ENCODE data around the gene PTGFRN. TPM values are rescaled to one million over a fixed set of nuclear protein-coding genes. Genes with fewer than 3 reads are reported as not detected.

The PTGFRN gene
- total and polyA plus RNA-seq, 2 of the 4 experiments (the other 2 are of a cell fraction), result 0.90 to 1.1 TPM

DNA sequence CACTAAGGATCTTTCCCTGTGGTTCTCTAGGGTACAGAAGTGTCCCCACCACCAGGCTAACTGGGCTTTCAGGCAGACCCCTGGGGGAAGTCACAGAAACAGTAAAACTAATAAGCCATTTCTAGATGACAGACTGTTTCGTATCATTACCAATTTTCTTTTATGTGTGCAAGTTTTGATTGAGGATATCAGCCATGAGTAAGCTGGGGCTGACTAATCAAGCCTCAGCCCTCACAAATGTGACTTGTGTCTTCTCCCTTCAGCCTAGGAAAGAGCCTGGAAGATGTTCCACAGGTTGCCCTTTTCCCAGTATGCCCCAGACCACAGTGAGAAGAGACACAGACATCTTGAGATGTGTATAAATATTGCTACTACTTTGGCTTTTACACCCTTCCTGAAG lies 10.5 kb downstream of the PTGFRN start:
- intact Hi-C loops (cut with micrococcal nuclease), result no loop called here

More for the DNA sequence above, 10.5 kb downstream of the PTGFRN start:
- Histone ChIP-seq H4K5ac (ENCODE audit: low read depth, low read length) (no peak overlapping the region), H2AK9ac (replicated peaks; ENCODE audit: low read depth, low read length, poor library complexity) (no peak overlapping the region), H3K36me3 (ENCODE audit: control insufficient read depth, insufficient read depth, low read length) (no peaks in the 10 kb centered on the region), H3K27ac (ENCODE audit: insufficient read depth, low read length) (no peak overlapping the region), H3K27me3 (ENCODE audit: control insufficient read depth, insufficient read depth, low read length) (peaks cover 11% of the 10 kb centered on the region), H3K18ac (ENCODE audit: low read depth, low read length) (no peak overlapping the region), H2BK120ac (ENCODE audit: low read depth, low read length) (no peak overlapping the region), H2BK15ac (ENCODE audit: low read depth, low read length) (no peak overlapping the region), H2BK5ac (ENCODE audit: low read depth, low read length, poor library complexity, severe bottlenecking) (no peak overlapping the region), H3K9ac (ENCODE audit: low read depth, low read length) (no peak overlapping the region), H4K91ac (ENCODE audit: insufficient read depth, low read depth, low read length) (no peak overlapping the region), H2AFZ (replicated peaks; ENCODE audit: low read length, poor library complexity) (no peak overlapping the region), H3K4me2 (ENCODE audit: low read depth, low read length) (no peak overlapping the region), H3K56ac (ENCODE audit: extremely low read depth, insufficient read depth, low read length) (no peak overlapping the region), H3K23ac (ENCODE audit: low read depth, low read length) (no peak overlapping the region), H4K20me1 (ENCODE audit: insufficient read depth, low read length) (no peaks in the 10 kb centered on the region), H3K4me1 (ENCODE audit: control insufficient read depth, insufficient read depth, low read length) (no peaks in the 10 kb centered on the region), H4K8ac (ENCODE audit: low read depth in 2 of 2, low read length in 2 of 2) (no peak overlapping the region), H3K9me3 (ENCODE audit: control insufficient read depth, insufficient read depth, low read length) (no peaks in the 10 kb centered on the region), H3K79me1 (ENCODE audit: low read depth in 1 of 2, low read length in 2 of 2) (no peaks in the 10 kb centered on the region), H2BK20ac (ENCODE audit: low read depth, low read length) (no peak overlapping the region), H3K4me3 (ENCODE audit: insufficient read depth, low read depth, low read length) (no peak overlapping the region), H3K4ac (ENCODE audit: low read depth, low read length) (no peak overlapping the region), H3K9me1 (ENCODE audit: insufficient read depth, low read length) (no peaks in the 10 kb centered on the region), H3K14ac (replicated peaks; ENCODE audit: low read depth, low read length) (no peak overlapping the region), H2AK5ac (ENCODE audit: low read depth, low read length) (no peak overlapping the region)
- BruUV-seq (replicated peaks), result no TSS peak
- ChIA-PET CTCF (no interaction called here), POLR2A (ENCODE audit: unreplicated experiment) (no interaction called here)
- in situ Hi-C loops (cut with MboI; ENCODE audit: low sequenced_read_pairs) (no loop called here), dilution Hi-C loops (cut with HindIII; ENCODE audit: low sequenced_read_pairs, unreplicated experiment) (no loop called here)
- DNase-seq, result no peak
- ATAC-seq (ENCODE audit: low read depth), result no peak
- WGBS, 2 experiments (ENCODE audit: extremely low coverage in 2 of 2, insufficient read length in 1 of 2), result no CpG with 5 or more reads among the region's 1 CpG
- TF ChIP-seq RFX5 (IDR thresholded peaks at IDR 0.05; ENCODE audit: low read depth, low read length) (no peak), CHD1 (IDR thresholded peaks at IDR 0.05; ENCODE audit: low read depth, low read length) (no peak), MXI1 (IDR thresholded peaks at IDR 0.05; ENCODE audit: borderline replicate concordance, low read depth, low read length) (no peak), SMC3 (IDR thresholded peaks at IDR 0.05; ENCODE audit: low read depth, low read length) (no peak), MAFK (IDR thresholded peaks at IDR 0.05; ENCODE audit: low read depth, low read length) (no peak), RCOR1 (IDR thresholded peaks at IDR 0.05; ENCODE audit: insufficient replicate concordance, low read length) (no peak), RAD21 (IDR thresholded peaks at IDR 0.05; ENCODE audit: low read length) (no peak), NFE2L2 (IDR thresholded peaks at IDR 0.05; ENCODE audit: low read depth, low read length) (no peak), MAZ (IDR thresholded peaks at IDR 0.05; ENCODE audit: borderline replicate concordance, low read depth, low read length) (no peak), POLR2A (IDR thresholded peaks at IDR 0.05; ENCODE audit: low read depth, low read length) (no peak), CEBPB (IDR thresholded peaks at IDR 0.05; ENCODE audit: low read depth, low read length) (no peak)
- TF ChIP-seq, protein P1, sequence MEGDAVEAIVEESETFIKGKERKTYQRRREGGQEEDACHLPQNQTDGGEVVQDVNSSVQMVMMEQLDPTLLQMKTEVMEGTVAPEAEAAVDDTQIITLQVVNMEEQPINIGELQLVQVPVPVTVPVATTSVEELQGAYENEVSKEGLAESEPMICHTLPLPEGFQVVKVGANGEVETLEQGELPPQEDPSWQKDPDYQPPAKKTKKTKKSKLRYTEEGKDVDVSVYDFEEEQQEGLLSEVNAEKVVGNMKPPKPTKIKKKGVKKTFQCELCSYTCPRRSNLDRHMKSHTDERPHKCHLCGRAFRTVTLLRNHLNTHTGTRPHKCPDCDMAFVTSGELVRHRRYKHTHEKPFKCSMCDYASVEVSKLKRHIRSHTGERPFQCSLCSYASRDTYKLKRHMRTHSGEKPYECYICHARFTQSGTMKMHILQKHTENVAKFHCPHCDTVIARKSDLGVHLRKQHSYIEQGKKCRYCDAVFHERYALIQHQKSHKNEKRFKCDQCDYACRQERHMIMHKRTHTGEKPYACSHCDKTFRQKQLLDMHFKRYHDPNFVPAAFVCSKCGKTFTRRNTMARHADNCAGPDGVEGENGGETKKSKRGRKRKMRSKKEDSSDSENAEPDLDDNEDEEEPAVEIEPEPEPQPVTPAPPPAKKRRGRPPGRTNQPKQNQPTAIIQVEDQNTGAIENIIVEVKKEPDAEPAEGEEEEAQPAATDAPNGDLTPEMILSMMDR (conservative IDR thresholded peaks at IDR 0.05; ENCODE audit: low read depth, low read length), result no peak
- TF ChIP-seq, protein P2, sequence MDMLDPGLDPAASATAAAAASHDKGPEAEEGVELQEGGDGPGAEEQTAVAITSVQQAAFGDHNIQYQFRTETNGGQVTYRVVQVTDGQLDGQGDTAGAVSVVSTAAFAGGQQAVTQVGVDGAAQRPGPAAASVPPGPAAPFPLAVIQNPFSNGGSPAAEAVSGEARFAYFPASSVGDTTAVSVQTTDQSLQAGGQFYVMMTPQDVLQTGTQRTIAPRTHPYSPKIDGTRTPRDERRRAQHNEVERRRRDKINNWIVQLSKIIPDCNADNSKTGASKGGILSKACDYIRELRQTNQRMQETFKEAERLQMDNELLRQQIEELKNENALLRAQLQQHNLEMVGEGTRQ (IDR thresholded peaks at IDR 0.05; ENCODE audit: low read depth, low read length), result no peak
